HUES64 (cell line): ENCODE results near the gene XBP1.
"Not testable (repeated sequence)": the region's sequence is repeated elsewhere in the genome, so short reads cannot be mapped to it uniquely, and the experiment has no call there.

Source experiments
- H3K27ac ChIP-seq: 2 replicates; pipeline ENCODE4 v1.7.0; 2013; ENCODE audit warnings: low read depth, low read length, inconsistent platforms
- H3K27me3 ChIP-seq: 2 replicates; pipeline ENCODE4 v1.6.1; 2013; ENCODE audit warnings: mild to moderate bottlenecking, low read length; ENCODE audit not compliant: insufficient read depth
- H3K36me3 ChIP-seq: 2 replicates; pipeline ENCODE4 v1.6.1; 2013; ENCODE audit warnings: mild to moderate bottlenecking, low read length; ENCODE audit not compliant: insufficient read depth
- H3K4me1 ChIP-seq: 2 replicates; pipeline ENCODE4 v1.6.1; 2013; ENCODE audit warnings: mild to moderate bottlenecking, low read length, moderate library complexity; ENCODE audit not compliant: insufficient read depth
- H3K4me3 ChIP-seq: 2 replicates; pipeline ENCODE4 v1.5.1; 2013; ENCODE audit warnings: mild to moderate bottlenecking, low read length, moderate library complexity
- H3K9ac ChIP-seq: 2 replicates; pipeline ENCODE4 v1.6.1; 2013; ENCODE audit warnings: mild to moderate bottlenecking, low read depth, low read length
- H3K9me3 ChIP-seq: 2 replicates; pipeline ENCODE4 v1.6.1; 2013; ENCODE audit warnings: low read depth, low read length; ENCODE audit not compliant: insufficient read depth
- WGBS: fragments of 150-250, 120-280 bp; methylation state at CpG from one replicate; pipeline ENCODE4 v1.1.7; 2013; ENCODE audit warnings: missing lambda C conversion rate; 5-methylcytosine and 5-hydroxymethylcytosine counted together

The XBP1 gene

GRCh38 chr22:28831140-28832072 is 31.0 kb upstream of the XBP1 start:
- H3K27me3 ChIP-seq: no peaks in the 10 kb centered on the region
- WGBS: 87% methylated on average over 7 of the region's 7 CpGs
- H3K4me1 ChIP-seq: no peaks in the 10 kb centered on the region
- no peaks in the 10 kb centered on the region for H3K36me3 ChIP-seq
- no peak overlapping the region for H3K27ac ChIP-seq
- no peak overlapping the region for H3K4me3 ChIP-seq
- H3K9me3 ChIP-seq: no peaks in the 10 kb centered on the region
- H3K9ac ChIP-seq: no peak overlapping the region

GRCh38 chr22:28830441-28830840 is 30.1 kb upstream of the XBP1 start:
- Histone ChIP-seq H3K9ac (no peak overlapping the region), H3K4me3 (no peak overlapping the region), H3K9me3 (no peaks in the 10 kb centered on the region), H3K4me1 (no peaks in the 10 kb centered on the region), H3K27ac (no peak overlapping the region), H3K36me3 (no peaks in the 10 kb centered on the region), H3K27me3 (no peaks in the 10 kb centered on the region)
- 91% methylated on average over 3 of the region's 3 CpGs for WGBS

- H3K27me3 ChIP-seq: no peaks in the 10 kb centered on the region
- 53% methylated on average over 11 of the region's 12 CpGs for WGBS
- 0 out of 2 replicates have a peak overlapping the region, but pooled peaks have one; percentile 10 for H3K27ac ChIP-seq
- H3K4me1 ChIP-seq: no peaks in the 10 kb centered on the region
- no peaks in the 10 kb centered on the region for H3K9me3 ChIP-seq
- H3K4me3 ChIP-seq: no peak overlapping the region
- no peaks in the 10 kb centered on the region for H3K36me3 ChIP-seq
- no peak overlapping the region for H3K9ac ChIP-seq
Observed at GRCh38 chr22:28829358-28830181, 29.2 kb upstream of the XBP1 start.

GRCh38 chr22:28826921-28827320 is 26.6 kb upstream of the XBP1 start:
- no peak overlapping the region for H3K9ac ChIP-seq
- H3K27ac ChIP-seq: no peak overlapping the region
- H3K4me1 ChIP-seq: no peaks in the 10 kb centered on the region
- WGBS: 97% methylated on average over 7 of the region's 7 CpGs
- H3K9me3 ChIP-seq: no peaks in the 10 kb centered on the region
- H3K4me3 ChIP-seq: no peak overlapping the region
- H3K27me3 ChIP-seq: no peaks in the 10 kb centered on the region
- H3K36me3 ChIP-seq: no peaks in the 10 kb centered on the region

GRCh38 chr22:28826430-28826829 is 26.1 kb upstream of the XBP1 start:
- not testable (repeated sequence) for H3K27me3 ChIP-seq, H3K4me1 ChIP-seq, H3K27ac ChIP-seq, H3K36me3 ChIP-seq, H3K9me3 ChIP-seq, H3K9ac ChIP-seq, H3K4me3 ChIP-seq
- 86% methylated on average over 3 of the region's 4 CpGs for WGBS

- not testable (repeated sequence) for H3K9ac ChIP-seq, H3K27ac ChIP-seq, H3K9me3 ChIP-seq, H3K4me3 ChIP-seq, H3K27me3 ChIP-seq, H3K36me3 ChIP-seq, H3K4me1 ChIP-seq
- WGBS: 98% methylated on average over 9 of the region's 9 CpGs
Observed at GRCh38 chr22:28824455-28824854, 24.1 kb upstream of the XBP1 start.

- H3K4me3 ChIP-seq: no peak overlapping the region
- H3K36me3 ChIP-seq: no peaks in the 10 kb centered on the region
- no peaks in the 10 kb centered on the region for H3K27me3 ChIP-seq
- no peak overlapping the region for H3K9ac ChIP-seq
- peak overlapping the region; percentile 20; the same call in 1 of the 2 replicates for H3K27ac ChIP-seq
- H3K4me1 ChIP-seq: 0 out of 2 replicates have a peak, but pooled peaks cover 6% of the 10 kb centered on the region
- no peaks in the 10 kb centered on the region for H3K9me3 ChIP-seq
- 78% methylated on average over 4 of the region's 4 CpGs for WGBS
Observed at GRCh38 chr22:28822930-28823551, 22.7 kb upstream of the XBP1 start.

- H3K4me3 ChIP-seq: no peak overlapping the region
- H3K9me3 ChIP-seq: no peaks in the 10 kb centered on the region
- H3K27ac ChIP-seq: no peak overlapping the region
- no peak overlapping the region for H3K9ac ChIP-seq
- H3K27me3 ChIP-seq: no peaks in the 10 kb centered on the region
- 0 out of 2 replicates have a peak, but pooled peaks cover 6% of the 10 kb centered on the region for H3K4me1 ChIP-seq
- 89% methylated on average over 1 of the region's 1 CpG for WGBS
- H3K36me3 ChIP-seq: no peaks in the 10 kb centered on the region
Observed at GRCh38 chr22:28821452-28821851, 21.1 kb upstream of the XBP1 start.

- H3K27me3 ChIP-seq: no peaks in the 10 kb centered on the region
- no peak overlapping the region for H3K4me3 ChIP-seq
- WGBS: 97% methylated on average over 2 of the region's 2 CpGs
- 0 out of 2 replicates have a peak, but pooled peaks cover 6% of the 10 kb centered on the region for H3K4me1 ChIP-seq
- no peak overlapping the region for H3K9ac ChIP-seq
- H3K27ac ChIP-seq: no peak overlapping the region
- no peaks in the 10 kb centered on the region for H3K9me3 ChIP-seq
- no peaks in the 10 kb centered on the region for H3K36me3 ChIP-seq
Observed at GRCh38 chr22:28820885-28821284, 20.5 kb upstream of the XBP1 start.

GRCh38 chr22:28819253-28820096 is 19.1 kb upstream of the XBP1 start:
- Histone ChIP-seq H3K27ac (no peak overlapping the region), H3K4me1 (0 out of 2 replicates have a peak, but pooled peaks cover 6% of the 10 kb centered on the region), H3K9ac (no peak overlapping the region), H3K27me3 (no peaks in the 10 kb centered on the region), H3K9me3 (no peaks in the 10 kb centered on the region), H3K36me3 (no peaks in the 10 kb centered on the region), H3K4me3 (no peak overlapping the region)
- WGBS: 81% methylated on average over 5 of the region's 5 CpGs
